ENCODE data around the gene ZNF740.
A peak's percentile ranks its signal among the peaks of the same experiment; 100 is the strongest.

The ZNF740 gene

DNA sequence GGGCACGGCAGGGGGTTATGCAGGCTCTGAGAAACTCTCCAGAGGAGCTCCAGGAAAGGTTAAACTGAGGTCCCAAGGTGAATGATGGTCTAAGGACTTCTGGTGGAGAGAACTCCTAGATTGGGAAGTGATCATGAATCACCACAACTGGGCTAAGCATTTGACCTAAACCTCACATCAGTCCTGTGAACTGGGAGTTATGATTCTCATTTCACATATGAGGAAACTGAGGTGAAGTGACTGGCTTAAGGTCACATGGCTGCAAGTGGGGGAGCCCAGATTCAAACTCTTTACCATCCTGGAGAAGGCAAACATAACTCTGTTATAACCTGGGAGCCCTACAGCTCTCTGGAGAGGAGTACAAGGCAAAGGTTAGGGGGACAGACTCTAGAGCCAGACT, 47.3 kb downstream of the ZNF740 start:
- no peak for DNase-seq

DNA sequence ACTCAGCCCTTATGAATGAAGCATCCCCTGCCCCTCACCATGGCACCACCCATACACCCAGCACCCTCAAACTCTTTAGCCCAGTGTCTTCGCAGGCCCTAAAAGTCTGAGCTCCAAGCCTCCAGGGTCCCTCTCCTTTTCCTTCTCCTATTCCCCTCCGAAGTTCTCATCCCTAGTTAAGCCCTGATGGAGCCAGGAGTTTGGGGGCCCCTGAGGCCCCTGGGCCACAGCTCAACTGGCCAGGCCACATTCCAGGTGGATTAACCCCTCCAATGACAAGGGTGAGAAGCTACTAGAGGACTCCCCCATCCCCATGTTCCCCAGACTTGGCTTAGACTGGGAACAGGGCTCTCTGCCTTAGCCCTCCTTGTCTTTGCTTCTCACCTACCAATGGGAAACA, 48.9 kb downstream of the ZNF740 start:
- DNase-seq, result no peak

DNA sequence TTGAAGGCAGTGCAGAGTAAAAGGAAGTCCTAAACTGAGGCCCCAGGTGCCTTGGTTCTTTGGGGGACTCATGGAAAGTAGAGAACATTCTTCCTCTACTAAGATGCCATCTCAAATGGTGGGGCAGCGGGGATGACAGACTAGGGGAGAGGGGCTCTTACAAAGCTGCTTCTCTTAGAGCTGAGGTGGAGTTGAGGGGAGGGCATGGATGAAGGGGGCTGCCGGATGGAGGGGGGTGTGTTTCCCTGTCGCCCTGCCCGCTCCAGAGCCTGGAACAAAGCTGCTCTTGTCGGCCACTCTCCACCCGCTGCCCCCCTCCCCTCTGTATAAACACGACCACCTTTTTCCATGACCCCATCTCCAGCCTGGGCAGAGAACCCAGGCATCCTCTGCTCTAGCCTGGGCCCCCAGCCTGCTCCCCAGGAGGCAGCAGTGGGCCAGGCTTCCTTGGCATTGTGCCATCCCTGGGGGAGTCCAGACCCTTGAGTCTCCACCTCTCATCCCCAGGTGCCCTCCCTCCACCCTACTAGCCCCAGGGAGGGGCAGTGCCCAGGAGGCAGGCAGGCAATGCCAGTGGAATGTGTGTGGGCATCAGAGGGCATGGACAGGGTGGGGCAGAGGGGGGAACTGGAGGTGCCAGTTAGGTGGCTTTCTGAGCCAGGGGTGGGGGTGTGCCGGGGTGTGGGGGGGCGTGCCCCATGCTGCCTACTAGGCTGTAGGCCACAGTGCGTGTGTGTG, 49.8 kb downstream of the ZNF740 start:
- DNase-seq, result no peak

DNA sequence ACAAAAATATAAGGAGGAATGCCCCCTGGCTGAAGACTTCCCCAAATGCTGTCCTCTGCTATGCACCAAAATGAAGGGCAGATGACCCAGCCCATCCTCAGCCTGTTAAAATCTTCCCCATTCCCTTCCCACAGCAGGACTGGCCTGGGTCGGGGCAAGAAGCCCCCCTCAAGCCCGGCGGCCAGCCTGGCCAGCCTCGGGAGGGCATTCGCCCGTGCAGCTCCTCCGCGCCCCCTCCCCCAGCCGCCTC, 51.1 kb downstream of the ZNF740 start:
- no peak for DNase-seq

DNA sequence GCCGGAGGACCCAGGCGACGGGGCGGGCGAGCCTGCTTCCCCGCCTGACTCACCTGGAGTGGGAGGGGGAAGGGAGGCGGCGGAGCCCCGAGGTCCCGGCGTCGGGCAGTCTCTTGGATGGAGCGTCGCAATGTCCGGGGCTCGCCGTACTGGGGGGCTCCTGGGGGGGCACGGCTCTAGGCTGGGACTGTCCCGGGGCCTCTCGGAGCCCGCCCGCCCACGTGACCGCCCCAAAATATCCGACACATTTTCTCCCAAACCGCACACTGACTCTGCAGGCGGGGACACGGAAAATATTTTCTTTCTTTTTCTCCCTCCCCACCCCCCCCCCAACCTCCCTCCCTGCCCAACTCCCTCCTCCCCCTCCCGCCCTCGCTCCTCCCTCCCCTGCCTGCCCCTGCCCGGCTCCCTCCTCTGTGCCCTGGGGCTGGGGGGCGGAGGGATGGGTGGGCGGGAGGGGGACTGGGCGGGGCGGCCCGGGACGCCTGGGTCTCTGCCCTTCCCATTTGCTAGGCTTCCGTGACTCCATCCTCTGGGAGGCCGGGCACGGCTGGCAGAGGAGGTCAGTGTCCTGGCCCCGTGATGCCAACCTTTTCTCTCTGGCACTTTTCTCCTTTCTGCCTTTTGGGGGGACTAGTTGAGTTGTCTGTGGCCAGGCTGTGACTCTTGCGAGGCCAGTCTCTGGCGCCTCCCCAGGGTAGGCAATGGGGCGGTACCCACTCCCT, 51.6 kb downstream of the ZNF740 start, which contains the start of gene RARG:
RARG (minus strand) TSS at position 289 of the 725 bp plus-strand sequence. CDS start 4,664 bp downstream, outside the sequence.
- peak in 1 of 2 experiments; percentile 40 for DNase-seq

DNA sequence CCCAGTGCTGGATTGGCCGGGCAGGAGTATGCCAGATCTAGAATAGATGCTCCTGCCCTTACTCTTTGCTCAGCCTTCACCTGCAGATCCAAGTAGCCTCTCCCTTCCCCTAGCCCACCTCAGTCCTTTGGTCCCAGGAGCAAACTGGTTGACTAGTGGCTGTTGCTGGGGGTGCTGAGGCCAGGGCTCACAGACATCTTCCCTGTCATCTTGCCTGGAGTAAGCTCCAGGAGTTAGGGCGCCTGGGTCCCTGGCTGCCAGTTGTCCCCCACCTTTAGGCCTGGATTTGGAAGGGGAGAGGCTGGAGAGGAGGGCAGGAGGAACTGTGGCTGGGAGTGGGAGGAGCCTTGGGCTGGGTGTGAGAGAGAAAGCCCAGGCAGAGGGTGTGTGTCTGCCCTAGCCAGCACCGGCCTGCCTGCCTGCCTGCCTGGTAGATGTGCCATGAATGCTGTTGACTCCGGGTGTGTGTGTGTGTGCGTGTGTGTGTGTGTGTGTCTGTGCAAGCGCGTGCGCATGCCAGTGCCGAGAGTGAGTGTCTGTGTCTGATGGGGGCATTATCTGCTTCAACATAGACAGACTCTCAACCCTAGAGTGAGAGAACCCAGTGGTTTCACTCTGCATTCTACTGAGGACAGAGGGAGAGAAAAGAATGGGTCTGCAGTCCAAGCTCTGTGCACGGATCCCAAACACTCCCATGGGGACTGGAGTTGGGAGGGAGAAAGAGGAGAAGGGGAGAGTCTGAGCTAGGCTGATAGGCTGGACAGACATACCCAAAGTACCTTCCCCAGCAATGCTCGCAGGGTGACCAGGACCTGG, 52.3 kb downstream of the ZNF740 start:
- DNase-seq, result no peak

DNA sequence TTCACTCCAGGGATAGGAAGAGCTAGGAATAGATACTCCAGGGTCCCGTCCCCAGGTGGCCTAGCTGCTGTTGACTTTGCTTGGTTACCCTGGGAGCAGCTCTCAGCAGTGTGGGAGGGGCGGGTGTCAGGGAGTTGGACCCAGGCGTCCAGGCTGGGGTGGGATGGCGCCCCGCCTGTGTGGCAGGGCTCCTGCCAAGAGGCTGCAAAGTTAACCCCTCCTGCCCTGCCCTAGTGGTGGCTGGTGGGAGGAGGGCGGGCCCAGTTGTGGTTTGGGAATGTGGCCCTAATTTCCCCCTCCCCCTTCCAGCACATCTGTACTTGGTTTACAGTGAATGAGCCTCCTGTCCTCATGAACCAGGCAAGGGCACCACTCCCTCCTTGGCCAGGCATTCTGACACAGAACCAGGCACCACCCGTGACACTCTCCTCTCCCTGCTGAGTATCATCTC, 53.2 kb downstream of the ZNF740 start:
- no peak for DNase-seq

DNA sequence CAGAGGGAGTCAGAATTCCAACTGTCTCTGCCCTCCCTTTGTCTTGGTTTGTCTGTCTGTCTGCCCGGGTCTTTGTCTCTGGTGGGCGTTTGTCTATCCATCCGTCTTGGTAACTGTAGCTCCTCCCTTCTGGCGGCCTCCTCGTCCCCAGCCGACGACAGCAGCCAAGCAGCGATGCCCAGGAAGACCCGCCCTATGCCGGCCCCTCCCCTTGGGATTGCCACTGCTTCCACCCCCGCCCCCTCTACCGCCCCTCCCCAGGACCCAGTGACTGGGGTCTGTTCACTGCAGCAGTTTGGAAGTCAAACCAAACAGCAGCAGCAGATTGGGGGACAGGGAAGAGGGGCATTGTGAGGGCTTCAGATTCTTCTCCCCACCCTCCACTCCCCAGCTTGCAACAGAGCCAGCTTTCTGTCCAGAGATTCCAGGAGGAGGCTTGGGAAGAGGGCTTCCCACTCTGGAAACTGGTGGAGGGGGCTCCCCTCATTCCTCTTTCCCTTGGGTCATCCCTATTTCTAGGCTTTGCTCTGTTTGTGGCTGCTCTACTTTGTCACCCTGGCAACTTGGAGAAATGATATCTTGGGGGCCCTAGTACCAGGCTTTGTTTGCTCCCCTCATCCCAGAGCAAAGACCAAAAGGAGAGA, 53.9 kb downstream of the ZNF740 start:
- no peak for DNase-seq

DNA sequence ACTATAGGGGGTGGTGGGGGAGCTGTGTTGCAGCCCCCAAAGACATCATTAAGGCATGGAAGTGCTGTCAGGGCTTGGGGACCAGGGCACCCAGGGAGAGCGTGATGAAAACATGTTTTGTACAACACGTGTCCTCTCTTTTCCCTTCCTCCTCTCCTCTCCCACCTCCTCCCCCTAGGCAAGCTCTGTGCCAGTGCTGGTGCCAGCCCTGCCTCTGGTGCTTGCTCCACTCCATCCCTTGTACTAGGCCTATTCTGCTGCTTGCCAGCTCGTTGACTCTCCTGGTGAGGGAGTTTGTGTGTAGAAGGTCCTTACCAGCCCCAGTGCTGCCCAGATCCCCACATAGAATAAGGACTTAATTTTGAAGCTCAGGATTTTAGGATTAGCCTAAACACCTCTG, 54.6 kb downstream of the ZNF740 start:
- no peak for DNase-seq

DNA sequence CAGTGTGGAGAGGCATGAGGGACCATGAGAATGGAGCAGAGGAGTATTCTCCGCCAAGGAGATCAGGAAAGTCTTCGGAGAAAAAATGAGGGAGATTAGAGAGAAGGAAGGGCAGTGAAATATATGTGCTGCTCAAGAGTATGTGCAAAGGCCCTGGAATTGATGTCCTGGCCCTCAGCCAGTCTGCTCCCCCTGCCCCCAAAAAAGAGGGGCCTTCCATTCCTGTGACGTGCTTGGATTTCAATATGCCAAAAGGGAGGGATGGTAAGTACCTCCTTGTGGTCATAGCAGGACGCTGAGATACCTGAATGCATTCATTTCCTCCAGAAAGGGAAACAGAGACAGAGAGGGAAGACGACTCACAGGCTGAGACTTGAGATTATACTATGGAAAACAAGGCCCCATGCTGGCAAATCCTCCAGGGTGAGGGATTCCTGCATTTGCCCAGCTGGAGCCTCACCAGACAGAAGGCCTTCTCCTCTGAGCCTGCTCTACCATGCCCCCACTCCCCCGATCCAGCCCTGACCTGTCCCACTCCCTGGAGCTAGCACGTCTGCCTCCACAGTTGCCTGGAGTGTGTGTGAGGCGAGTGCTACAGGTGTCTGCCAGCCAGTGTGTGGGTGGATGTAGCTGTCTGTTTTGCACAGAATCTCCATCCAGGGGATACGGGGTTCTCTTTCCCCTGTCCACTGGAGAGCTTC, 55.4 kb downstream of the ZNF740 start:
- no peak for DNase-seq

DNA sequence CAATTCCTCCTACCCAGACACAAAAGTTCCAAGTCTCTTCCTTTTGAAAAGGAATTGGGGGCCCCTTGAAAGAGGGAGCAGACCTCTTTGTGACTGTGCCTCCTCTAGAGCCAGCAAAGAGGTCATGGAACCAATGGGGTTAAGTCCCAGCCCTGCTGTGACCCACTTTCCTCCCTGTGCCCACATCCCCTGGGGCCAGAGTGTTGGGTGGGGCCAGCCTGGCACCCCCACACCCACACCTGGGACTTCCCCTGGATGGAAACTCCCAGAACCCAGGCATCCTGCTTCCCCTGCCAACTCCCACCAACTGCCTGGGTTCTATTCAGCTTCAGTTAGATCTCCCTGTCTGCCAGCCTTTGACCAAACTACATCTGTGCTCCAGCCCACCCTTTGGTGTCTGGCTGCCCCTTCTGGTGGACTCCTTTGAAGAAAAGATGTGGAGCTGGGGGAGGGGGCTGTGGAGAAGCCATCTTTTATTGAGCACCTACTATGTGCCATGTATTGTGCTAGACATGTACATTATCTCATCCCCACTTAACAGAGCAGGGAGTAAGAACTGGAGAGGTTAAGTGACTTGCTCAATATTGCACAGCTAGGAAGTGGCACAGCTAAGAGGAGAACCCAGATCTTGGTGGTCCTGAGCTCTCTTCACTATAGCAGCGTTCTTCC, 56.1 kb downstream of the ZNF740 start:
- DNase-seq, result no peak

DNA sequence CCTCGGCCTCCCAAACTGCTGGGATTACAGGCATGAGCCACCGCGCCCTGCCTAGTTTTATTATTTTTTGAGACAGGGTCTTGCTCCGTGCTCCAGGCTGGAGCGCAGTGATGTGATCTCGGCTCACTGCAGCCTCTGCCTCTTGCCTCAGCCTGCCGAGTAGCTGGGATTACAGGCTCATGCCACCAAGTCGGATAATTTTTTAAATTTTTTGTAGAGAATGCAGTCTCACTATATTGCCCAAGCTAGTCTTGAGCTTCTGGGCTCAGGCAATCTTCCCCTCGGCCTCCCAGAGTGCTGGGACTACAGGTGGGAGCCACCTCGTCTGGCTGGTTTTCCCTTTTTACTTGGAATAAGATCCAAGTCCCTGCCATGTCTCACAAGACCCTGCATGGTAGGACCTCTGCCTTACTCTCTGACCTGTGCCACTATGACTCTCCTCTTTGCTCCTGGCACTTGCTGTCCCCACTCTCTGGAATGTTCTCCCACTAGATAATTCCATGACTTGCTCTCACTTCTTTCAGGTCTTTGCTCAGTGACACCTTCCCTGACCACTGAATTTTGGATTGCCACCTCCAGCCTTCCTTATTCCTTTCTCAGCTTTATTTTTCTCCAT, 59.2 kb downstream of the ZNF740 start:
- no peak for DNase-seq

DNA sequence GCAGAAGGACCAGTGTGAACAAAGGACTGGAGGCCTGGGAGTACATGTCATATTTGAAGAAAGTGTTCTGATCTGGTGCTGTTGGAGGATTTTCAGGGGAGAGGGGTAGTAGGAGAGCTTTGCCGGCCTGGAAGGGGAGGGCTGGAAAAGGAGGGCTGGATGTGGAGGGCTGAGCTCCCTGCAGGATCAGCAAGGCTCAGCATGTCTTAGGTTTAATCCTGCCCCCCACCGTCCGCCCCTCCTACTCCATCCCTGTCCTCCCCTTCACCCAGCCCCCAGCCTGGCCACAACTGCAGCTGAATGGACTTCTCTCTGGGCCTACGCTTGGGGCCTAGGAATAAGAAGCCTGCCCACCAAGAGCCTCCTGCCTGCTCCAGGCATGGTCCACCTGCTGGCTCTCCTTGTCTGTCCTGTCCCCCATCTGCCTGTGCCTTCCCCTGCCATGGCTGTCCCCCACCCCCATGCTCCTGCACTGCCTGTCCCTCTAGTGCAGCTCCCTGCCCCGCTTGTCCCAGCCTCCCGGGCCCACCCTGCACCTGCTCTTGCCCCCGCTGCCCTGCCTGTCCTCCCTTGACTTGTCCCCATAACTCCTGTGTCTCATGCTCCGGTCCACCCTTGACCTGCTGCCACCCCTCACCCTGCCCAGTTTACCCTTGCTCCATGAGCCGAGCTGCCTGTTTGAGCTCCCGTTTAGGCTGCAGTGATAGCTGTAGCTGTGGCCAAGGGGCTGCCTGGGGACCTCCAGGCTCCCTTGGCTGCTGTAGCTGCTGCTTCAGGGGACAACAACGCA, 61.3 kb downstream of the ZNF740 start:
- DNase-seq, result no peak

DNA sequence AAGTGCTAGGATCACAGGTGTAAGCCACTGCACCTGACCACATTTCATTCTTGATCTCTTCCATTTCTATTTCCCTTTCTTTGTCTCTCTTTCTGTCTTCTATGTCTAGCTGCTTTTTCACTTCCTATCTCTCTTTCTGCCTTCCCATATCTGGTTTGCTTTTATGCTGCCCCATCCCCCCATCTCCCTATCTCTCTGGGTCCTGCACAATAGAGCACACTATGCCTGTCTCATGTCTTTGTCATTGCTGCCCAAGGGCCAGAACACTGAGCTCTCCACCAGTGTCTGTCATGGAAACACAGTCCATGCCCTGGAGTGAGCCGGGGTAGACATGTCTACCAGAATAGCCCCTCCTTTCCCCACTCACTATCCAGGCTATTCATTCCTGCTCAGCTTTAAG, 63.8 kb downstream of the ZNF740 start:
- no peak for DNase-seq

Data from NCI-H2081 (cell line).